ENCODE data around the gene UGCG.
"Not testable (repeated sequence)": the region's sequence is repeated elsewhere in the genome, so short reads cannot be mapped to it uniquely, and the experiment has no call there.

The UGCG gene

DNA sequence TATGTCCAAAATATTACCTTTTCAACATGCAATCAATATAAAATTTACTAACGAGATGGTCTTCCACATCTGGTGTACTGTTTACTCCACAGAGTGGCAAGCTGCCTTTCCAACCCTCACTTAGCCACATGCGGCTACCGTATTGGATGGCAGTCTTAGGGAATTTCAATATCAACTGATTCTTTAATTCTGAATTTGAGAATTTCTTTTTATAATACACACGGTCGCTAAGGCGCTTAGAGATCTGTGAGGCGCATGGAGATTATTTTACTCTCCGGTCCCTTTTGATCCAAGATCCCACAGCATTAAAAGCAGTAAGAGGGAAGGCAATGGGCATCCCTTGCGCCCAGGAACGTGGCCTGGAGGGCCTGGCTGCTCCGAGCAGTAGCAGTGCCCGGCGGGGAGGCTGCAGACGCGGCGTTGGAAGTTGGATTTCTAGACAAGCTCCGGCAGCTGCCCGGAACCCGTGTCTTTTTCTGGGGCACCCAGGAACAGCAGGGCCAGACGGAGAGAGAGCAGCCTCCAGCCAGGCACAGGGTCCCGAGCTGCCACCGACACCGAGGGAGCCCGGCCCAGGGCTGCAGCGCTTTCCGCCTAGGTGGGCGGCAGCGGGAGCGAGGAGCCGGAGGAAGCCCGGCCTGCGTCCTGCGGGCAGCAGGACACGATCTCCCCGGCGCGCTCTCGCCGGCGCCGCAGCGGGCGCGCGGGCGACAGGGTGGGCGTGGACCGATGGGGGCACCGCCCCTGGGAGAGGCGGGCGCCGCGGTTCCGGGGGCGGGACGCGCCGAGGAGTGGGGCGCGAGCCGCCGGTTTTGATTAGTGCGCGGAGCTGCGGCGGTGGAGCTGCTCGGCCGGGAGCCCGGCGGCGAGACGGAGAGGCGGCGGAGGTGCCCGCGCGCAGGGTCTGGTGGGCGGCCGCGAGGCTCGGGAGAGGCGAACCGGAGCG, at the start of gene UGCG:
UGCG (plus strand) TSS at position 819 of the 946 bp plus-strand sequence. CDS start 402 bp downstream, outside the sequence.
- intact Hi-C loops (cut with DNase I), result loop anchor here (10.0 kb wide), 1 partner anchor 179 kb away; no protein-coding TSS in a partner anchor
- DNase-seq, result peak; percentile 59 to 95 (median 90)

DNA sequence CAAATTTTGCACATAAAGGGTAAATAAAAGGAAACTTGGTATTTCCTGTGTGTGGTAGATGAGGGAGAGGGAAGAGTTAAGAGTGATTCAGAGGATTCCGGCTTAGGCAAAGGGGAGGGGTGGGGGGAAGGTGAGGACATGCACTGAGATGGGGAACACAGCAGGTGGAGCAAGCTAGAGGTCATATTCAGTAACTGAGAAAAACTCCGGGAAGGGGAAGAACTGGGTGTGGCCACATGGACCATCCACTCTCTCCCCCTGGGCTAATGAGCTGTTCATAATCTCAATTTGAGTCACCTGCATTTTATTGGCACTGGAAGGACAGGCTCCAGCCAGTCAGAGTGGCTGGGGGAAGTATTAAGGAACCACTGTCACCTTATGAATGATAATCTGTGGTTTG, 45.1 kb upstream of the UGCG start:
- intact Hi-C loops (cut with DNase I), result no loop called here

DNA sequence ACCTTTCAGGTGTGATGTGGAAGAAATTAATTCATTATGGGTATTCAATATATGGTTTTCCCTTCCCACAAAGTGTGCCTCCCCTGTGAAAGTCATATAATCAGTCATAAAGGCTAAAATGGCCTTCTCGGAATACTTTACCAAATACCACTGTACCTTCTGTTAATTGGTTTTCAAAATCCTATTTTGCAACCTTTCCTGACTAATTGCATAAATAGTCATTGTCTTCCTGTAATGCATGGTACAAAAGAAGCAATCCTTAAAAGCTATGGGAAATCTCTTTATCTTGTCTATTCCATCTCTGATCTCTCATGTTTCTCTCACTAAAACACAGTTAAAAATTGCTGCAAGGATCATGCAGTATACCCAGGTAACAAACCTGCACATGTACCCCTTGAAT, 44.3 kb upstream of the UGCG start:
- DNase-seq, result no peak
- intact Hi-C loops (cut with DNase I), result no loop called here

More for the DNA sequence above, 45.1 kb upstream of the UGCG start:
- DNase-seq, result no peak

GRCh38 chr9:111853450-111853827, 43.2 kb upstream of the UGCG start:
- intact Hi-C loops (cut with DNase I), result no loop called here
- DNase-seq, result no peak

DNA sequence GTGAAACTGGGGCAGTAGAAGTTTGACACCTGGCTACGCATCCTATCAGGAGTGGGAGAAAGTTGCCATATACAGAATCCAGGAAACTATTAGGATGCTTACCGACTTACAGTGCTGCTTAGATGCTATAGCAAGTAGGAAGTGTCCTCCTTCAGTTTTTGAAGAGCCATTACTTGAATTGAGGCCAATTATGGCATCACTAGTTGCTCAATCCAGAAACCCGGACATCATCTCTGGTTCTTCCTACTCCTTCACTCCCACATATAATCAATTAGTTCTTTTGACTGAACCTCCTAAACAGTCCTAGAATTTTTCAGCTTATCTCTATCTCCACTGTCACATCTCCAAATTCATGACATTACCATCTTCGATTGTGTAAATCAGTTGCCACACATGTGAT, 41.8 kb upstream of the UGCG start:
- intact Hi-C loops (cut with DNase I), result no loop called here
- no peak for DNase-seq

DNA sequence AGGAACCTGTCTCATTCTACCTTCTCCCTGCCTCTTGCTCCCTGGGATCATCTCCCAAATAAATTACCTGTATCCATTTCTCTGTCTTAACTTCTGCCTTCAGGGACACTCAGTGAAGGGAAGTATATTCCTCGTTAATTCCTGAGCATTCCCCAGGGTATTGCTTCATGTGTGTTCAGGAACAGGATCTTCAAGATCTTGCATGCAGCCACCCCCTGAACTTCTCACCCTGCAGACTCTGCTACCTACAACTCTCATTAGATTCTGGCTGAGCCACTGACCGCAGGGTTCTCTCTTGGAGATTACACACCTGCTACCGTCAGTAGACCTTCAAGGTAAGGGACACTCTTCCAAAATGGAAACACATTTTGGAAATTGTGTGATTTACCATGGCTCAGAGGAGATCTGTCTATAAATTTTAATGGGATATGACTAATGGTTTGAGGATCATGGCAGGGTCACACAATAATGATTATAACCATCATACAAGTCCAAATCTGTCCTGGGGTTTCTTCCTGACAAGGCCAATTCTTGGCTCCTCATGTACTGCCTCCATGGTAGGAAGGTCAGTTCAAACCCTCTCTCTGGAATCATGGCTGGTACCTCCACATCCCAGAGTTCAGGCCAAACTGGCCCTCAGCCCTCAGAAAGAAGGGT, 38.9 kb upstream of the UGCG start:
- intact Hi-C loops (cut with DNase I), result no loop called here
- no peak for DNase-seq

- intact Hi-C loops (cut with DNase I), result no loop called here
- DNase-seq, result no peak
Measured at GRCh38 chr9:111860443-111860842, 36.2 kb upstream of the UGCG start.

GRCh38 chr9:111863636-111864035, 33.0 kb upstream of the UGCG start:
- intact Hi-C loops (cut with DNase I), result no loop called here
- no peak for DNase-seq

DNA sequence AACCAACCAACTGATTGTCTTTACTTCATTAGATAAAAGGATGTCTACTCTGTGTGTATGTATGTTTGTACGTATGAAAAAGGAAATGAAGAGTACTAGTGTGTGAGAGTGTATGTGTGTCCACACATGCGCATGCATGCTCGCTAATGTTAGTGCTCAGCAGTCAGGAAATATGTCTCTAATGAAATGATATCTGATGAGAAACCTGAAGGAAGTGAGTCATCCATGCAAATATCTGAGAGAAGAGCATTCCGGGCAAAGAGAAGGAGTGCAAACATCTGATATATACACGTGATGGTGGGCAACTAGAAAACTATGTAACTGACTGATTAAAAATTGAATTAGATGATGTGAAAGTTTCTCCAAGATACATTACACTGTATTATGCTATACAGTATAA, 29.6 kb upstream of the UGCG start:
- intact Hi-C loops (cut with DNase I), result no loop called here
- DNase-seq, result no peak

- intact Hi-C loops (cut with DNase I), result no loop called here
- no peak for DNase-seq
Measured at GRCh38 chr9:111868475-111868874, 28.1 kb upstream of the UGCG start.

- DNase-seq, result no peak
- intact Hi-C loops (cut with DNase I), result no loop called here
Measured at GRCh38 chr9:111870774-111871498, 25.7 kb upstream of the UGCG start.

- intact Hi-C loops (cut with DNase I), result no loop called here
- DNase-seq, result peak in 7 of 42 donors; percentile 1 to 44 (median 11)
Measured at GRCh38 chr9:111871499-111871855, 25.1 kb upstream of the UGCG start.

DNA sequence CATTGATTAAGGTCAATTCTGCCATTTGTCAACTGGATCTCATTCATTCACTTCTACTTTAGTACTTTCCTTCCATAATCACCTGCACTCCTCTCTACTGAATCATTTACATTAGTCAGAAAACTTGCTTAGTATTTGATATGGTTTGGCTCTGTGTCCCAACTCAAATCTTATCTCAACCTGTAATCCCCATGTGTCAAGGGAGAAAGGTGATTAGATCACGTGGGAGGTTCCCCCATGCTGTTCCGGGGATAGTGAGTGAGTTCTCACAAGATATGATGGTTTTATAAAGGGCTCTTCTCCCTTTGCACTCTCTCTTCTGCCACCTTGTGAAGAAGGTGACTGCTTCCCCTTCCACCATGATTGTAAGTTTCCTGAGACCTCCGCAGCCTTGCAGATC, 23.7 kb upstream of the UGCG start:
- intact Hi-C loops (cut with DNase I), result no loop called here
- DNase-seq, result no peak

DNA sequence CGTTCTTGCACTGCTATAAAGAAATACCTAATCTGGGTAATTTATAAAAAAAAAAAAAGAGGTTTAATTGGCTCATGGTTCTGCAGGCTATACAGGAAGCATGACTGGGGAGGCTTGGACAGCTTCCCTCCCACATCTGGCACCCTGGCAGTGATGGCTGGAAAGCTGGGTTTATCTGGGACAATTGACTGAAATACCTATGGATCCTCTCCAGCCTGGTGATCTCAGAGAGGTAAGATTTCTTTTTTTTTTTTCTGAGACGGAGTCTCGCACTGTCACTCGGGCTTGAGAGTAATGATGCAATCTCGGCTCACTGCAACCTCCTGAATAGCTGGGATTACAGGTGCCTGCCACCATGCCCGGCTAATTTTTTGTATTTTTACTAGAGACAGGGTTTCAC, 22.7 kb upstream of the UGCG start:
- intact Hi-C loops (cut with DNase I), result no loop called here
- no peak for DNase-seq

GRCh38 chr9:111874500-111874899, 22.1 kb upstream of the UGCG start:
- no peak for DNase-seq
- intact Hi-C loops (cut with DNase I), result no loop called here

DNA sequence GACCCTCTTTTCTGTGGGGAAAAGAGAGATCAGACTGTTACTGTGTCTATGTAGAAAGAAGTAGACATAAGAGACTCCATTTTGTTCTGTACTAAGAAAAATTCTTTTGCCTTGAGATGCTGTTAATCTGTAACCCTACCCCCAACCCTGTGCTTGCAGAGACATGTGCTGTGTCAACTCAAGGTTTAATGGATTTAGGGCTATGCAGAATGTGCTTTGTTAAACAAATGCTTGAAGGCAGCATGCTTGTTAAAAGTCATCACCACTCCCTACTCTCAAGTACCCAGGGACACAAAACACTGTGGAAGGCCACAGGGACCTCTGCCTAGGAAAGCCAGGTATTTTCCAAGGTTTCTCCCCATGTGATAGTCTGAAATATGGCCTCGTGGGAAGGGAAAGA, 21.3 kb upstream of the UGCG start:
- DNase-seq; intact Hi-C loops (cut with DNase I): not testable (repeated sequence)

GRCh38 chr9:111875691-111876090, 20.9 kb upstream of the UGCG start:
- intact Hi-C loops (cut with DNase I); DNase-seq: not testable (repeated sequence)

GRCh38 chr9:111876179-111876578, 20.4 kb upstream of the UGCG start:
- DNase-seq, result no peak
- intact Hi-C loops (cut with DNase I), result no loop called here

DNA sequence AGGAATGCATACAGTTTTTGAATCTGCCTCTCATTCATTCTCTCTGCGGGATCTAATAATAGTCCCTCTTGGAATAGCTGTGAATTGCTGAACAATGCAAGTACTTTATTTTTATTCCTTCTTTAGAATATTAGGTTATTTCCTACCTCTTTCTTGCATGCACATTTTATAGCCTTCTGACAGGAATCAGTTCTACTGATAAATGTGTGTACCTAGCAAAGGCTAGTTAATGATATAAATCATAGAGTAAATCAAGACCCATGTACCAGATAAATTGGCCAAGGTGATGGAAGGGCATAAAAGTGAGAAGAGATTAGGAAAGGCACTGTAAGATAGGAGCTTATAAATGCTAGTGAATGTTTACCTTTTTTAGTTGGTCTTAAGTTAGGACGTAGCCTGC, 19.2 kb upstream of the UGCG start:
- intact Hi-C loops (cut with DNase I), result no loop called here
- DNase-seq, result no peak

GRCh38 chr9:111878946-111879345, 17.7 kb upstream of the UGCG start:
- DNase-seq, result no peak
- intact Hi-C loops (cut with DNase I), result no loop called here

Measured in head of caudate nucleus (tissue), 42 donors.